ENCODE results near the gene PTPRG.
A peak's percentile ranks its signal among the peaks of the same experiment; 100 is the strongest.

PTPRG gene

DNA sequence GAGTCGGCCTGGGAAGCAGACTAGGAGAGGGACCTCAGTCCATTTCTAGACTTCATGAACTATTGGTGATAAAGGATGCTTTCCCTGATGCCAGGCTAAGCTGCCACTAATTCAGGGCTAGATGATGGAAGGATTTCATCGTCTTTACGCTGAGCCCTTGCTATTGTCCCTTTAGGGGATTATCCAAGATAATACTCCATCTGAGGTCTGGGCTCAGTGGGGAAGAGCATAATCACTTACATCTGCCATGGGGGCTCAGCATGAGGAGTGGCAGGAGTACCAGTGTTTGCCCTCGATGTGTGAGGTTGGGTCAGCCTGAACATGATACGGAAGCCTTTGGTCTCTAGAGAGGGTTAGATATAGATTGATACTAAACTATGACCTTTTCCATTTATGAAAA is 47.3 kb downstream of the PTPRG start:
- DNase-seq (ENCODE audit: low spot score) = no peak
- Histone ChIP-seq H3K4me3 (no peak overlapping the region), H3K27ac (no peak overlapping the region)
- TF ChIP-seq, protein P1, sequence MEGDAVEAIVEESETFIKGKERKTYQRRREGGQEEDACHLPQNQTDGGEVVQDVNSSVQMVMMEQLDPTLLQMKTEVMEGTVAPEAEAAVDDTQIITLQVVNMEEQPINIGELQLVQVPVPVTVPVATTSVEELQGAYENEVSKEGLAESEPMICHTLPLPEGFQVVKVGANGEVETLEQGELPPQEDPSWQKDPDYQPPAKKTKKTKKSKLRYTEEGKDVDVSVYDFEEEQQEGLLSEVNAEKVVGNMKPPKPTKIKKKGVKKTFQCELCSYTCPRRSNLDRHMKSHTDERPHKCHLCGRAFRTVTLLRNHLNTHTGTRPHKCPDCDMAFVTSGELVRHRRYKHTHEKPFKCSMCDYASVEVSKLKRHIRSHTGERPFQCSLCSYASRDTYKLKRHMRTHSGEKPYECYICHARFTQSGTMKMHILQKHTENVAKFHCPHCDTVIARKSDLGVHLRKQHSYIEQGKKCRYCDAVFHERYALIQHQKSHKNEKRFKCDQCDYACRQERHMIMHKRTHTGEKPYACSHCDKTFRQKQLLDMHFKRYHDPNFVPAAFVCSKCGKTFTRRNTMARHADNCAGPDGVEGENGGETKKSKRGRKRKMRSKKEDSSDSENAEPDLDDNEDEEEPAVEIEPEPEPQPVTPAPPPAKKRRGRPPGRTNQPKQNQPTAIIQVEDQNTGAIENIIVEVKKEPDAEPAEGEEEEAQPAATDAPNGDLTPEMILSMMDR (IDR thresholded peaks at IDR 0.05) = no peak

DNA sequence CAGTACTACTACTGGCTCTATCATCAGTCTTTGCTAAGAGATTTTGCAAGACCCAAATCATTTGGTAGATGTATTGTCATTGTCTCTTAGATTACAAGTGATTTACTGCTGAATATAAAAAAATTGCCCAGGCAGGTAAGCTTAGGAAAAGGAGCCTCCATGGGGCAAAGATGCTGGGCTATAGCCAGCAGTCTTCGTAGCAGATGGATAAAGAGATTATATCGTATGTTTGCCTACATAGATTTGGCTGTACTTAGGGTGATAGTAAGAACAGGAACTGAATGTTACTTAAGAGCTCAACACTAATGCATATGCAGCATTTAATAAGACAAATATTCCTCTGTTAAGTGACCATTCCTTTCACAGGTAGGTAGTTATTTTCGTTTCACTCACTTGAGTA is 48.9 kb downstream of the PTPRG start:
- Histone ChIP-seq H3K4me3 (no peak overlapping the region), H3K27ac (no peak overlapping the region)
- TF ChIP-seq, protein P1 (IDR thresholded peaks at IDR 0.05) = no peak
- DNase-seq (ENCODE audit: low spot score) = no peak

DNA sequence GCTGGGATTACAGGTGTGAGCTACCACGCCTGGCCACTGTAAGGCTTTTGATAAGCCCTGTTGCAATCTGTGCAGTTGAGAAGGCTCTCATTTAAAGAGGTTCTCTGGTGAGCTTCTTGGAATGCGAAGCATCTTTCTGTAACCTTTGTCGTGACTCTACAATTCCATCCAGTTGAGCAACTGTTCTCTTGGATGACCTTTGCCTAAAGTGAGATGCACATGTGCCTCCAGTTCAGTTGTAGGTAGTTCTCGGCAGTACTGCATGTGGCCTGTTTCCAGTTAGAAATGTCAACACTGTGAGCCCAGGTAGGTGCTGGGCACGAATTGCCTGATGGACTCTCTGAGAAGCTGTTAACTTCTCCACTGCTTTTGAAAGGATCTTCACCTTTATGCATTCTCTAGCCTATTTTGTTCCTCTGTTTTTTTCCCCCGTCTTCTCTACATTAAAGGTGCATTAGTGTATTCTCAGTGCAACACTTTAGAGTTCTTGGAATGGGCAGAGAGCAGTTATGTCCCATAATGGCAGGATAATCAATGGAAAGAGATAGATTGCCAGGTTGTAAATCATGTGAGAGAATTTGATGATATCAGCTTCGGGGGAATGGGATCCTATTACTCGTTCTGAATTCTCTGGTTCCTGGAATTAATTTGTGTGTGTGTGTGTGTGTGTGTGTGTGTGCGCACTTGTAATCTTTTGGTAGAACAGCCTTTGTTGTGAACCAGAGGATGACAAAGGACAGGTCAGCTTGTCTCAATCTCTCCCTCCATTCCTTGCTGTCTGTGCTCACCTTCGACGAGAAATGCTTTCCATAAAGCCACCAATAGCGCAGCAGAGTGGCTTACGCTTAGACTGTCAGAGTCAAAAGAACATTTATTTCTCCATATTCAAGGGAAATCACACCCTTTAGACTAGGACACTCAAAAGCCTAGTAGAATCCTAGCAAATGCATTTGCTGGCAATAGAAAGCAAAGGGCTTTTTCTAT is 51.1 kb downstream of the PTPRG start:
- Histone ChIP-seq H3K27ac (no peak overlapping the region), H3K4me3 (no peak overlapping the region)
- no peak for DNase-seq (ENCODE audit: low spot score)
- TF ChIP-seq, protein P1 (IDR thresholded peaks at IDR 0.05) = no peak

DNA sequence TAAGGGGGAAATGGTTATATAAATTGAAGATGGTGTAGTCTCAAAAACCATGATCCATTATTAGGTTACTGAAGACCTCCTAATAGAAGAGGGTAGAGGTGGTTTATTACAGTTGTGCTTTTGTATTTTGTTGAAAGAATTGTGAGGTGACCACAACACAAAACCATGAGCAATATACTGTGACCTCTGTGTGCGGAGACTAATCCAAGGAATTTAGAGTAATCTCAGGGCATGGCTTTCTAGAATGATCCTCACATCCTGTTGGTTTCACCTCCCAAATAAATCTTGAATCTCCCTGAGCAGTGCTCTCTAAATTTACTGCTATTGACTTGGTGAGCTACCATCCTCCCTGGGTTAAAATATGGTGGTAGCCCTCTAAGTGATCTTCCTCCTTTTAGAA is 52.3 kb downstream of the PTPRG start:
- no peak for DNase-seq (ENCODE audit: low spot score)
- no peak overlapping the region for H3K27ac ChIP-seq
- no peak overlapping the region for H3K4me3 ChIP-seq
- TF ChIP-seq, protein P1 (IDR thresholded peaks at IDR 0.05) = no peak

DNA sequence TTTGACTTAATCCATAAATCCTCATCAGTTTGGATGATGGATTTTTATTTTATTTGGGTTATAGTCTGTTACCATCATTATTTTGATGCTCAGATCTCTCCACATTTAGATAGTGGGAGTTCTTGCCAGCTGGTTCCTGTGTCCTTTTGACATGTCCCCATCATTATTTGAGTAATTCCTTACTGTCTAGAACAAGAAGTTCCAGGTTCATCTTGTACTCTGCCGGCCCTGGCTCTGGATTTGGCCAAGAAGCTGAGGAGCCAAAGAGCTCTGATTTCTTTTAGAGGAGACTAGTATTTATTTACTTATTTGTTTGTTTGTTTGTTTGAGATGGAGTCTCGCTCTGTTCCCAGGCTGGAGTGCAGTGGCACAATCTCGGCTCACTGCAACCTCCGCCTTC is 54.3 kb downstream of the PTPRG start:
- TF ChIP-seq, protein P1 (IDR thresholded peaks at IDR 0.05) = no peak
- Histone ChIP-seq H3K27ac (no peak overlapping the region), H3K4me3 (no peak overlapping the region)
- no peak for DNase-seq (ENCODE audit: low spot score)

DNA sequence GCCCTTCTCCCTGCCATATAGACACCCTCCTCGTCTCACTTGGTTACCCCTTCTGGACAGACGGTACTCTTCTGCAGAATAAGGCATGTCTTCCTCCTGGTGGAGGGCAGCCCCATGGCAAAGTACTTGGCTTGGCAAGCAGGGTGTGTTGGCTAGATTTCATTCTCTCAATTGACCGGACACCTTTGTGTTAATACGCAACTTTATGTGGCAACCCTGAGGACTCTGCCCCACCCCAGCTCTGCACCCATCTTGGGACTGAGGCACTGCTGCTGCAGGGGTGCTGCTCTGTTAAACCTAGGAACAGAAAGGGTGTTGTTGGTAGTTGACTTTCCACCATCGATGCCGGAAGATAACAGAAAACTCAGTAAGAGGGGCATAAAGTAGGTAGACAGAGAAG is 55.2 kb downstream of the PTPRG start:
- peak overlapping the region in 1 of 2 donors; percentile 7 for H3K27ac ChIP-seq
- TF ChIP-seq, protein P1 (IDR thresholded peaks at IDR 0.05) = no peak
- DNase-seq (ENCODE audit: low spot score) = no peak
- no peak overlapping the region for H3K4me3 ChIP-seq

DNA sequence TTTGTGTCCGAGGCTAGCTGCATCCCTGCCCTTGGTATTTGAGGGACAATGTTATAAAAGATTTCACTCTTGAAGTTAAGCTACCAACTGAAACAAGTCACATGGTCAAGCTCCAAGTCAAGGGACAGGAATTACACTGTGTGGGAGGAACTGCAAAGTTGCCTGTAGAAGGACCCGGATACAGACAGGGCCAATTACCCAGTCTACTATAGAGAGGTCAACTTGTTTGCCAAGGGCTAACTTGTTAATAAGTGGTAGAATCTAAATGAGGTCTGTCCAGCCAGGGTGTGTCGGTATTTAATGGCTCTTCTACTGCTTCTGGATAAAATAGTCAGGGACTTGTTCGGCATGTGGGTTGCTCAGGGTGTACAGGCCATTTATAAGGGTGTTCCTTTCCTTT is 55.7 kb downstream of the PTPRG start:
- DNase-seq (ENCODE audit: low spot score) = no peak
- Histone ChIP-seq H3K27ac (no peak overlapping the region), H3K4me3 (no peak overlapping the region)

More for the DNA sequence above, 55.7 kb downstream of the PTPRG start:
- TF ChIP-seq, protein P1 (IDR thresholded peaks at IDR 0.05) = no peak

Measured in coronary artery (tissue), 2 donors.